C1 segment of cervical spinal cord (tissue), 14 donors: Measurements from ENCODE around the gene ZNF680.
A peak's percentile ranks its signal among the peaks of the same experiment; 100 is the strongest.
"Not testable (repeated sequence)": the region's sequence is repeated elsewhere in the genome, so short reads cannot be mapped to it uniquely, and the experiment has no call there.

Source experiments
- DNase-seq, 14 donors: peaks; one replicate each; lab custom pipeline; 2025; lab: John Stamatoyannopoulos, UW

Gene ZNF680

GRCh38 chr7:64562626-64563278 is at the start of gene ZNF680:
ZNF680 (minus strand) TSS chr7:64563071; CDS start chr7:64562954, 117 bp downstream.
- peak; percentile 69 to 98 (median 95) for DNase-seq

- no peak for DNase-seq
Observed at GRCh38 chr7:64612452-64612851, 49.6 kb upstream of the ZNF680 start.

GRCh38 chr7:64611717-64612116 is 48.8 kb upstream of the ZNF680 start:
- DNase-seq = no peak

- no peak for DNase-seq
Observed at GRCh38 chr7:64610997-64611396, 48.1 kb upstream of the ZNF680 start.

GRCh38 chr7:64608116-64608910 is 45.4 kb upstream of the ZNF680 start:
- no peak for DNase-seq

GRCh38 chr7:64606385-64606784 is 43.5 kb upstream of the ZNF680 start:
- DNase-seq = no peak

GRCh38 chr7:64603271-64603670 is 40.4 kb upstream of the ZNF680 start:
- DNase-seq = no peak

- no peak for DNase-seq
Observed at GRCh38 chr7:64602518-64602917, 39.6 kb upstream of the ZNF680 start.

- no peak for DNase-seq
Observed at GRCh38 chr7:64602086-64602485, 39.2 kb upstream of the ZNF680 start.

- no peak for DNase-seq
Observed at GRCh38 chr7:64599359-64599758, 36.5 kb upstream of the ZNF680 start.

GRCh38 chr7:64590971-64591370 is 28.1 kb upstream of the ZNF680 start:
- no peak for DNase-seq

GRCh38 chr7:64581926-64582894 is 19.3 kb upstream of the ZNF680 start:
- DNase-seq = no peak

- DNase-seq = no peak
Observed at GRCh38 chr7:64581391-64581790, 18.5 kb upstream of the ZNF680 start.

- DNase-seq = peak in 3 of 14 donors; percentile 16 to 39 (median 18)
Observed at GRCh38 chr7:64574540-64575099, 11.7 kb upstream of the ZNF680 start.

GRCh38 chr7:64570284-64570605 is 7.4 kb upstream of the ZNF680 start:
- not testable (repeated sequence) for DNase-seq

- DNase-seq = peak in 6 of 14 donors; percentile 9 to 54 (median 24)
Observed at GRCh38 chr7:64569372-64570283, 6.8 kb upstream of the ZNF680 start.

GRCh38 chr7:64562256-64562625 is 630 bp downstream of the ZNF680 start:
- DNase-seq = no peak

GRCh38 chr7:64559206-64559605 is 3.7 kb downstream of the ZNF680 start:
- DNase-seq = peak in 5 of 14 donors; percentile 7 to 27 (median 13)

- DNase-seq = no peak
Observed at GRCh38 chr7:64558781-64559180, 4.1 kb downstream of the ZNF680 start.

GRCh38 chr7:64558323-64558705 is 4.6 kb downstream of the ZNF680 start:
- peak in 1 of 14 donors; percentile 7 for DNase-seq
